GM18505 (cell line): ENCODE results near the gene ING4.
A peak's percentile ranks its signal among the peaks of the same experiment; 100 is the strongest.

ENCODE experiments used
- ATAC-seq: cut with Tn5 transposase; IDR thresholded peaks from one replicate; pipeline ENCODE4 v1.9.1; 2021; ENCODE audit not compliant: unreplicated experiment
- POLR2A ChIP-seq: IDR thresholded peaks from 4 replicates; pipeline ENCODE4 v1.6.1; 2011; ENCODE audit warnings: borderline replicate concordance; ENCODE audit not compliant: insufficient read depth, insufficient read length; ENCODE audit errors: extremely low read depth

The ING4 gene

GRCh38 chr12:6613776-6614512, 49.0 kb downstream of the ING4 start:
- TF ChIP-seq POLR2A, result no peak
- peak; percentile 47 for ATAC-seq

GRCh38 chr12:6613015-6613775, 49.7 kb downstream of the ING4 start:
- ATAC-seq, result no peak
- TF ChIP-seq POLR2A, result no peak

GRCh38 chr12:6612652-6613014, 50.3 kb downstream of the ING4 start:
- no peak for ATAC-seq
- no peak for TF ChIP-seq POLR2A

- TF ChIP-seq POLR2A, result no peak
- ATAC-seq, result no peak
Observed at GRCh38 chr12:6612247-6612646, 50.7 kb downstream of the ING4 start.

- TF ChIP-seq POLR2A, result no peak
- ATAC-seq, result no peak
Observed at GRCh38 chr12:6608592-6609281, 54.2 kb downstream of the ING4 start.

GRCh38 chr12:6607751-6608591, 54.9 kb downstream of the ING4 start:
- TF ChIP-seq POLR2A, result peak; percentile 7
- ATAC-seq, result no peak

- no peak for ATAC-seq
- no peak for TF ChIP-seq POLR2A
Observed at GRCh38 chr12:6606331-6607131, 56.4 kb downstream of the ING4 start.

GRCh38 chr12:6605421-6606330, 57.2 kb downstream of the ING4 start:
- no peak for TF ChIP-seq POLR2A
- no peak for ATAC-seq

GRCh38 chr12:6604259-6605029, 58.5 kb downstream of the ING4 start:
- no peak for ATAC-seq
- TF ChIP-seq POLR2A, result no peak

- TF ChIP-seq POLR2A, result no peak
- ATAC-seq, result no peak
Observed at GRCh38 chr12:6603095-6603567, 59.8 kb downstream of the ING4 start.
